ENCODE measurements around the gene APCS. TPM values are rescaled to one million over a fixed set of nuclear protein-coding genes. Genes with fewer than 3 reads are reported as not detected.

Gene APCS
- total RNA-seq, 2 donors from 2014 or later: 0.84 TPM; not detected in 1

DNA sequence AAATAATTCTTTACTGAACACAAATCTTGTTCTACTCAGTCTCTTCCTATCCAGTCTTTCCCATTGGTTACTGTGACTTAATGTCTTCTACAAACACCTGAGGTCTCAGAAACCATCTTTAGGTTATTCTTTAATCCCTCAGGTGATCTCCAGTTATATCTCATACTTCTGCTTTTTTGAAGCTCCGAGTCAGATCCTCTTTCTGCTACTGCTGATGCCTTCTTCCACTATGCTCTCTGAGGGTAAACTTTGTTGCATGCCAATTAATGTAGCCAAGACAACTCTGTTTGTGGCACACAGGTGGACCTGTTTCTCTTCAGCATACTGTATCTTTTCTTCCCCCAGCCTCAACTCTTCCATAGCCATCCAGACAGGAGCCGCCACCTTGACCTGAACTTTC is 3.1 kb upstream of the APCS start:
- no peak overlapping the region for H3K4me3 ChIP-seq
- H3K9me3 ChIP-seq: no peaks in the 10 kb centered on the region
- TF ChIP-seq CTCF (IDR thresholded peaks at IDR 0.05): no peak
- H3K27me3 ChIP-seq: no peaks in the 10 kb centered on the region
- intact Hi-C loops (cut with DNase I): no loop called here
- no peaks in the 10 kb centered on the region for H3K36me3 ChIP-seq
- no peak overlapping the region for H3K9ac ChIP-seq (ENCODE audit: low read depth in 2 of 2, low read length in 2 of 2)
- no peak for DNase-seq
- H3K4me1 ChIP-seq: no peaks in the 10 kb centered on the region
- no peak overlapping the region for H3K27ac ChIP-seq

- Histone ChIP-seq H3K9me3 (no peaks in the 10 kb centered on the region), H3K27me3 (no peaks in the 10 kb centered on the region), H3K4me1 (no peaks in the 10 kb centered on the region), H3K4me3 (no peak overlapping the region), H3K9ac (ENCODE audit: low read depth in 2 of 2, low read length in 2 of 2) (no peak overlapping the region), H3K36me3 (no peaks in the 10 kb centered on the region), H3K27ac (no peak overlapping the region)
- DNase-seq: no peak
- no peak for TF ChIP-seq CTCF (IDR thresholded peaks at IDR 0.05)
- intact Hi-C loops (cut with DNase I): no loop called here
Observed at GRCh38 chr1:159591981-159592380, 4.4 kb downstream of the APCS start.

- no peaks in the 10 kb centered on the region for H3K27me3 ChIP-seq
- H3K9me3 ChIP-seq: no peaks in the 10 kb centered on the region
- no peaks in the 10 kb centered on the region for H3K4me1 ChIP-seq
- no peak overlapping the region for H3K4me3 ChIP-seq
- H3K9ac ChIP-seq (ENCODE audit: low read depth in 2 of 2, low read length in 2 of 2): no peak overlapping the region
- intact Hi-C loops (cut with DNase I): no loop called here
- H3K36me3 ChIP-seq: no peaks in the 10 kb centered on the region
- H3K27ac ChIP-seq: no peak overlapping the region
- TF ChIP-seq CTCF (IDR thresholded peaks at IDR 0.05): no peak
- DNase-seq: no peak
Observed at GRCh38 chr1:159594625-159595405, 7.2 kb downstream of the APCS start.

DNA sequence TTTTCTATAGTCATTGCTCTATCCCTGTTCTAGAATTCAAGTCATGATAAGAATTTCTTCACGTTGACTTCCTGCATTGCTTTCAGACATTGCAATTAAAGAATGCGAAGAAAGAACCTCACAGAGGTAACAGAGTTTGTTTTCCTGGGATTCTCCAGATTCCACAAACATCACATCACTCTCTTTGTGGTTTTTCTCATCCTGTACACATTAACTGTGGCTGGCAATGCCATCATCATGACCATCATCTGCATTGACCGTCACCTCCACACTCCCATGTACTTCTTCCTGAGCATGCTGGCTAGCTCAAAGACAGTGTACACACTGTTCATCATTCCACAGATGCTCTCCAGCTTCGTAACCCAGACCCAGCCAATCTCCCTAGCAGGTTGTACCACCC is 10.6 kb downstream of the APCS start:
- intact Hi-C loops (cut with DNase I): no loop called here
- DNase-seq: no peak
- no peak for TF ChIP-seq CTCF (IDR thresholded peaks at IDR 0.05)
- Histone ChIP-seq H3K36me3 (no peaks in the 10 kb centered on the region), H3K4me1 (no peaks in the 10 kb centered on the region), H3K27ac (no peak overlapping the region), H3K9me3 (no peaks in the 10 kb centered on the region), H3K4me3 (no peak overlapping the region), H3K9ac (ENCODE audit: low read depth in 2 of 2, low read length in 2 of 2) (no peak overlapping the region), H3K27me3 (no peaks in the 10 kb centered on the region)

DNA sequence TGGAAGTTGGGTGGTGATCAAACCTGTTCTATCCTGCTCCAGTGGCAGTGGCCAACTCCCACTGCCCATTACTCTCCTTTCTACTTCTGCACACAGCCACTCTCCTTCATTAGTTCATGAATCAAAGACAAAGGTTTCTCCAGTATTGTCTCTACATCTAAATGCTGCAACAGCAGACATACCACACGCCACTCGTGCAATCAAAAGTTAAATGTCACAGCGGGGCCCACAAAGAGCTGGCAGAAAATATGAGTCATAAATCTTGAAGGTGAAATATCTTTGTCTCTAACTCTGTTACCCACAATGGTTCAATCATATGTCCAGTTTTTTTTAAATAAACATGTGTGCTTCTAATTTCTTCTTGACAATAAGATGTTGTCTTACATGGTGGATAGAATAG is 13.3 kb downstream of the APCS start:
- no peak for DNase-seq
- TF ChIP-seq CTCF (IDR thresholded peaks at IDR 0.05): no peak
- no peaks in the 10 kb centered on the region for H3K36me3 ChIP-seq
- H3K9me3 ChIP-seq: no peaks in the 10 kb centered on the region
- no peak overlapping the region for H3K4me3 ChIP-seq
- H3K27me3 ChIP-seq: no peaks in the 10 kb centered on the region
- H3K27ac ChIP-seq: no peak overlapping the region
- no peaks in the 10 kb centered on the region for H3K4me1 ChIP-seq
- intact Hi-C loops (cut with DNase I): no loop called here
- no peak overlapping the region for H3K9ac ChIP-seq (ENCODE audit: low read depth in 2 of 2, low read length in 2 of 2)

Data from colonic mucosa (tissue), 4 donors.